HEK293T (cell line): ENCODE measurements around the gene VDR.

Experiments
- CTCF ChIA-PET: fragments of 350-600 bp; formaldehyde crosslinking; extraction: SDS; loops from one replicate; lab custom pipeline; 2021; ENCODE audit warnings: antibody characterized with exemption, inconsistent platforms; lab: Yijun Ruan, JAX
- POLR2A ChIA-PET: fragments of 350-600 bp; formaldehyde crosslinking; extraction: SDS; loops from one replicate; lab custom pipeline; 2020; ENCODE audit warnings: antibody characterized with exemption, inconsistent platforms; lab: Yijun Ruan, JAX
- DNase-seq: peaks from one replicate; pipeline ENCODE4 v3.0.0; 2012; ENCODE audit warnings: mixed read lengths; ENCODE audit errors: extremely low spot score
- ARNT ChIP-seq: fragments of 450-650 bp; IDR thresholded peaks from 2 replicates; pipeline ENCODE4 v1.6.1; 2017; ENCODE audit warnings: mild to moderate bottlenecking
- BHLHE40 ChIP-seq: fragments of 450-650 bp; IDR thresholded peaks from 2 replicates; pipeline ENCODE4 v1.6.1; 2016; ENCODE audit warnings: mild to moderate bottlenecking, moderate library complexity, borderline replicate concordance
- CTBP1 ChIP-seq: fragments of 450-650 bp; IDR thresholded peaks from 2 replicates; pipeline ENCODE4 v1.6.1; 2016; ENCODE audit warnings: borderline replicate concordance
- ELF4 ChIP-seq: fragments of 450-650 bp; IDR thresholded peaks from 2 replicates; pipeline ENCODE4 v1.6.1; 2017; ENCODE audit warnings: antibody characterized with exemption
- FOXA1 ChIP-seq: fragments of 450-650 bp; IDR thresholded peaks from 2 replicates; pipeline ENCODE4 v1.6.1; 2016; ENCODE audit warnings: mild to moderate bottlenecking
- FOXK2 ChIP-seq: fragments of 450-650 bp; IDR thresholded peaks from 2 replicates; pipeline ENCODE4 v1.6.1; 2016; ENCODE audit warnings: mild to moderate bottlenecking
- FOXM1 ChIP-seq: fragments of 450-650 bp; IDR thresholded peaks from 2 replicates; pipeline ENCODE4 v1.6.1; 2017; ENCODE audit warnings: mild to moderate bottlenecking, borderline replicate concordance
- HDGF ChIP-seq: fragments of 450-650 bp; IDR thresholded peaks from 2 replicates; pipeline ENCODE4 v1.6.1; 2017; ENCODE audit warnings: antibody characterized with exemption, borderline replicate concordance
- L3MBTL2 ChIP-seq: fragments of 450-650 bp; conservative IDR thresholded peaks from 2 replicates; pipeline ENCODE4 v1.6.1; 2016; ENCODE audit warnings: mild to moderate bottlenecking
- LEF1 ChIP-seq: fragments of 450-650 bp; IDR thresholded peaks from 2 replicates; pipeline ENCODE4 v1.6.1; 2017; ENCODE audit warnings: mild to moderate bottlenecking, borderline replicate concordance
- NFRKB ChIP-seq: fragments of 450-650 bp; IDR thresholded peaks from 2 replicates; pipeline ENCODE4 v1.6.1; 2016; ENCODE audit warnings: mild to moderate bottlenecking, moderate library complexity
- SP1 ChIP-seq: fragments of 450-650 bp; IDR thresholded peaks from 2 replicates; pipeline ENCODE4 v1.6.1; 2017
- SUZ12 ChIP-seq: fragments of 450-650 bp; IDR thresholded peaks from 2 replicates; pipeline ENCODE4 v1.6.1; 2016; ENCODE audit warnings: mild to moderate bottlenecking
- TARDBP ChIP-seq: fragments of 450-650 bp; IDR thresholded peaks from 2 replicates; pipeline ENCODE4 v1.6.1; 2016
- ZNF384 ChIP-seq: fragments of 450-650 bp; IDR thresholded peaks from 2 replicates; pipeline ENCODE4 v1.6.1; 2016
- TF ChIP-seq, protein P1 (sequence below): fragments of 450-650 bp; IDR thresholded peaks from 2 replicates; pipeline ENCODE4 v1.6.1; 2016

The VDR gene

DNA sequence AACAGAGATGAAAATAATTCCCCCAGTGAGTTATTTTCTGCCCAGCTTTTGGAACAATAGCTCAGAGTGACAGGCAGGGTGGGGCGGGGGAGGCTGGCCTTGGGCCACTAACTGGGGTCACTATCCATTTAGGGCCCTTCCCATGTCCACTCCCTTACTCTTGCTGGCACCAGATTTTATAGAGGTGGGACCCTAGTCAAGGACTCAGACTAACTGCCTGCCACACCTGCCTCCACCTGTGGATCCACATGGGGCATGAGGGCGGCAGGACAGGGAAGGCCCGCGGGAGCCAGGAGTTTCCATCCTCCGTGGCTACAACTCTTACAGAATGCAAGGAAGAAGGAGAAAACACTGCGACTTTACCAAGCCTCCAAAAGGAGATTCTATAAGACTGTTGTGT is 10.1 kb downstream of the VDR start:
- POLR2A ChIA-PET = interaction anchor here (1.1 to 2.4 kb wide), 2 partner anchors 10 to 16 kb away, joined by 3 to 11 read pairs; partner anchors contain the start of gene VDR
- CTCF ChIA-PET = interaction anchor here (1.1 kb wide), 1 partner anchor 8 kb away, joined by 3 read pairs; no protein-coding TSS in a partner anchor
- no peak for DNase-seq
- no peak for TF ChIP-seq NFRKB
- TF ChIP-seq FOXK2 = no peak
- TF ChIP-seq LEF1 = no peak
- TF ChIP-seq ELF4 = no peak
- TF ChIP-seq L3MBTL2 = no peak
- TF ChIP-seq, protein P1, sequence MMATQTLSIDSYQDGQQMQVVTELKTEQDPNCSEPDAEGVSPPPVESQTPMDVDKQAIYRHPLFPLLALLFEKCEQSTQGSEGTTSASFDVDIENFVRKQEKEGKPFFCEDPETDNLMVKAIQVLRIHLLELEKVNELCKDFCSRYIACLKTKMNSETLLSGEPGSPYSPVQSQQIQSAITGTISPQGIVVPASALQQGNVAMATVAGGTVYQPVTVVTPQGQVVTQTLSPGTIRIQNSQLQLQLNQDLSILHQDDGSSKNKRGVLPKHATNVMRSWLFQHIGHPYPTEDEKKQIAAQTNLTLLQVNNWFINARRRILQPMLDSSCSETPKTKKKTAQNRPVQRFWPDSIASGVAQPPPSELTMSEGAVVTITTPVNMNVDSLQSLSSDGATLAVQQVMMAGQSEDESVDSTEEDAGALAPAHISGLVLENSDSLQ = no peak
- no peak for TF ChIP-seq BHLHE40
- TF ChIP-seq TARDBP = no peak
- no peak for TF ChIP-seq FOXA1
- no peak for TF ChIP-seq CTBP1
- no peak for TF ChIP-seq SP1

DNA sequence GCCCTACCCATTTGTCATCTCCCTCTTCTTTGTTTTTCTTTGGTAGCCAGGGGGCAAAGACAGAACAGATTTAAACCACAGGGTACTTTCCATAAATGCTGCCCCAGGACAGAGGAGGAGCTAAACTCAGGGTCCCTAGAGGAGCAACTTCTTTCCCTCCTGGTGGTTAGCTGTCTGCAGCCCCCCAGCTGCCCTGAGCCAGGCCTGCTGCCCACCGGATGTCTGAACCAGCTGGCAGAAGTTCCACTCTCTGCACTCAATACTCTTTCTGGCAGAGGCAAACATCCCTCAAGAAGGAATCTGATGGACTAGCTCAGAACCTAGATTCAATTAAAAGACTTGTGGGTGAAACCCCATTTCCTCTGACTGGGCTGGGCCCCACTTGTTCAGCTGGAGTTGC is 10.7 kb downstream of the VDR start:
- ChIA-PET POLR2A (interaction anchor here (2.4 kb wide), 1 partner anchor 11 kb away, joined by 11 read pairs; the partner anchor contains the start of gene VDR), CTCF (no interaction called here)
- no peak for DNase-seq
- TF ChIP-seq ELF4 (no peak), BHLHE40 (no peak), ZNF384 (no peak), SP1 (no peak), ARNT (no peak), SUZ12 (no peak), NFRKB (no peak), LEF1 (no peak)
- TF ChIP-seq, protein P1 = no peak

DNA sequence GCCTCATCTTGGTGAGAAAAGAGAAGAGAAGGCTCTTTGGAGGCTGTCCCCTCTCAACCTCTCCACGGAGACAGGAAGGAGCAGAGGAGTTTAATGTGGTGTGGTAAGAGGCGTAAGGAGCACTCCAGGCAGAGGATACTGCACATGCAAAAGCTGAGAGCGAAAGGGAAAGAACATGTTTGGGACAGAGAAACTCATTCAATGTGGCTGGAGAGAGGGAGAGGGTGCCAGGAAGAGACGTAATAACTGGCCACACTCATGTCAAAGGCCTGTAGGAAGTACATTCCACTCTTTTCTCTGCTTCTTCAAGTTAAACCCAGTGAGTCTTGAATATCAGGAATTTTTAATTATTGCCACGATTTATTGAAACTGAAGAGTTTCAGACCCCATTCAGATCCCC is 12.0 kb downstream of the VDR start:
- no peak for DNase-seq
- CTCF ChIA-PET = no interaction called here

DNA sequence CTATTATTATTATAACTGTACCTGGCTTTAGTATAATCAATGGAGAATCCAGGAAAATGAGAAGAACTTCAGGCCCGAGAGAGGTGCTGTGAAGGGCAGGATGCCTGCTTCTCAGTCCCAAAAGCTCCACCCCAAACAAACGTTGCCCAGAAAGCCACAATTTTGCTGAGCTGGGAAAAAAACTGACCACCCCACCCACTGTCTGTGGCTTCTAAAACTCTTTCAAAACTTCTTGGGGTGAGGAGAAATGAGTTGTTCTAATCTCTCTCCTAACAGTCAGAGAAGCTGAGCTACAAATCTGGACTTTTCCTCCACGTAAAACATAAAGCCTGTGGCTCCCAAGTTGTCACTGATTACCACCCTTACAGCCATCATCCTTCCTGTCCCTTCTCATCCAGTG is 13.4 kb downstream of the VDR start:
- no peak for DNase-seq
- TF ChIP-seq SP1 (no peak), FOXM1 (no peak), ARNT (no peak), ELF4 (no peak)
- ChIA-PET POLR2A (interaction anchor here (1.5 kb wide), 1 partner anchor 13 kb away, joined by 7 read pairs; the partner anchor contains the start of gene VDR), CTCF (interaction anchor here (0.7 kb wide), 1 partner anchor 173 kb away, joined by 3 read pairs; no protein-coding TSS in a partner anchor)

More for the DNA sequence above, 12.0 kb downstream of the VDR start:
- POLR2A ChIA-PET = interaction anchor here (2.4 kb wide), 1 partner anchor 12 kb away, joined by 11 read pairs; the partner anchor contains the start of gene VDR
- TF ChIP-seq LEF1 (no peak), CTBP1 (no peak), SUZ12 (no peak)

DNA sequence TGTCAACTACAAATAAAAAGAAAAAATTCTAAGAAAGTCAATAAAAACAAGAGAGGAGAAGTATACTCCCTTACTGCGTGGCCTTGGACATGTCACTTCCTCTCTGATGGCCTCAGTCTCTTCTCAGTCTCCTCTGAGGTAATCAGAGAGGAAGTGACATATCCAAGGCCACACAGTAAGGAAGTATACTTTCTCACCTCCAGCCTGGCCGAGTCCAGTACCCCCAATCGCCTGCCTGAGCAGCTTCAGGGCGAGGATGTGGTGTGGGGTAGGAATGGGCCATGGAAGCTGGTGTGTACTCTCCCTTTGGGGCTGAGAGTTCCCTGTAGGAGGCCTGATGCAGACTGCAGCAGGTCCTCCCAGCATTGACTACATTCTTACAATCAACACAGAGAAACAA is 15.8 kb downstream of the VDR start:
- CTCF ChIA-PET = interaction anchor here (0.7 kb wide), 1 partner anchor 52 kb away, joined by 3 read pairs; no protein-coding TSS in a partner anchor
- POLR2A ChIA-PET = no interaction called here
- DNase-seq = no peak
- no peak for TF ChIP-seq FOXK2
- TF ChIP-seq NFRKB = no peak
- TF ChIP-seq HDGF = no peak
- TF ChIP-seq ARNT = no peak
- TF ChIP-seq CTBP1 = no peak
- no peak for TF ChIP-seq ZNF384
- no peak for TF ChIP-seq FOXM1
- no peak for TF ChIP-seq SUZ12
- TF ChIP-seq, protein P1 = no peak
- TF ChIP-seq TARDBP = no peak
- TF ChIP-seq L3MBTL2 = no peak
- no peak for TF ChIP-seq ELF4
- no peak for TF ChIP-seq LEF1
- no peak for TF ChIP-seq FOXA1
- TF ChIP-seq BHLHE40 = no peak
- no peak for TF ChIP-seq SP1

DNA sequence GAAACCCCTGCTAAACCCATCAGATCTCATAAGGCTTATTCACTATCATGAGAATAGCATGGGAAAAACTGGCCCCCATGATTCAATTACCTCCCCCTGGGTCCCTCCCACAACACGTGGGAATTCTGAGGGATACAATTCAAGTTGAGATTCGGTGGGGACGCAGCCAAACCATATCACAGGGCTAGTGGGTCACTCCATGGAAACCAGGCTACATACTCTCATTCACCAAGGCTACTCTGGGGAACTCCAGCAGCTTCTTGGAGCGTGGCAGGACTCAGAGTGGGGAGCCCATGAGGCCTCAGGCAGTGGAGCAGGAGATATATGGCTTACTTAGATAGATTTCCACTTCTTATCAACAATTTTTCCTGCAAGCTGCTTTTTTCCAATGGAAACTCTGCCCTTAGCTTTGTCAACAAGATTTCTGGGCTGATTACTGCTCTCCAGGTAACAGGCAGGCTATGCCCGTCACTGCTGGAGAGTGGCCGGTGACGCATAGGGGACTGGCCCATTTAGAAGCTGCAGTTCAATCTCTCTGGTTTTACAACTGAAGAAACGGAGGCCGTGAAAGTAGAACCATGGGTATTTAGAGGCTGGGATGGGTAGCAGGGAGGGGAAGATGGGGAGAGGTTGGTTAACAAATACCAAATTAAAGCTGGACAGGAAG is 16.5 kb downstream of the VDR start:
- DNase-seq = no peak
- TF ChIP-seq NFRKB = no peak
- TF ChIP-seq, protein P1 = no peak
- no peak for TF ChIP-seq ARNT
- TF ChIP-seq FOXA1 = no peak
- no peak for TF ChIP-seq BHLHE40
- no peak for TF ChIP-seq CTBP1
- no peak for TF ChIP-seq ZNF384
- TF ChIP-seq SUZ12 = no peak
- TF ChIP-seq FOXM1 = no peak
- no peak for TF ChIP-seq TARDBP
- TF ChIP-seq L3MBTL2 = no peak
- TF ChIP-seq ELF4 = no peak
- TF ChIP-seq HDGF = no peak
- TF ChIP-seq SP1 = no peak
- ChIA-PET CTCF (no interaction called here), POLR2A (no interaction called here)
